Left cardiac atrium (tissue), 4 donors: ENCODE measurements around the gene VMP1. TPM values are rescaled to one million over a fixed set of nuclear protein-coding genes. Genes with fewer than 3 reads are reported as not detected.
"Not testable (repeated sequence)": the region's sequence is repeated elsewhere in the genome, so short reads cannot be mapped to it uniquely, and the experiment has no call there.

Experiments
- ATAC-seq, 2 donors: fragments of 200-7000 bp; cut with Tn5 transposase; one replicate each; pipeline ENCODE4 v1.9.1; 2020; ENCODE audit warnings: mild to moderate bottlenecking in 2 of 2, moderate library complexity in 2 of 2
- DNase-seq: peaks from one replicate; pipeline ENCODE4 v3.0.0-alpha.2; 2020
- intact Hi-C, 2 donors: fragments of 100-400 bp; cut with DNase I; formaldehyde crosslinking; loops; one replicate each; pipeline versions ENCODE4 v1.14.1 to v1.15.1; 2022 to 2023
- total RNA-seq, 2 donors: library from RNA; stranded (reverse); fragmentation: NEBNext Ultra II Directional; extraction: Animal tissue kit (Norgen Biotek cat#: 25700); gene quantifications; one replicate each; pipeline ENCODE4 v1.2.1, GENCODE V29; 2021
- donor health status: DM: no; HTN: yes; CAD: no.
- donor health status: DM: no; HTN: yes; CAD: no; lungs with severe emphysema.
- donor health status: DM: yes; HTN: yes; CAD: no.
- donor health status: Dilated cardiomyopathy.

Gene VMP1
- total RNA-seq, 2 donors from 2014 or later = 82.1 to 123 TPM

GRCh38 chr17:59751955-59752413 is 44.5 kb downstream of the VMP1 start:
- intact Hi-C loops = loop anchor here in 1 of 2 donors (5.0 kb wide), 1 partner anchor 85 kb away; no protein-coding TSS in a partner anchor
- ATAC-seq = no peak
- DNase-seq = no peak

- no peak for DNase-seq
- ATAC-seq = no peak
- intact Hi-C loops = loop anchor here in 1 of 2 donors (5.0 kb wide), 1 partner anchor 85 kb away; no protein-coding TSS in a partner anchor
These were observed 45.0 kb downstream of the VMP1 start for GRCh38 chr17:59752446-59752845.

GRCh38 chr17:59752922-59753321 is 45.5 kb downstream of the VMP1 start:
- DNase-seq (no peak), ATAC-seq (no peak)
- intact Hi-C loops = loop anchor here in 1 of 2 donors (5.0 kb wide), 1 partner anchor 84 kb away; no protein-coding TSS in a partner anchor

GRCh38 chr17:59753522-59754467 is 46.3 kb downstream of the VMP1 start:
- intact Hi-C loops = loop anchor here in 1 of 2 donors (5.0 kb wide), 1 partner anchor 84 kb away; no protein-coding TSS in a partner anchor
- DNase-seq = no peak

GRCh38 chr17:59754552-59754951 is 47.1 kb downstream of the VMP1 start:
- intact Hi-C loops = loop anchor here in 1 of 2 donors (5.0 kb wide), 1 partner anchor 83 kb away; no protein-coding TSS in a partner anchor
- peak in 1 of 2 donors; percentile 61 for ATAC-seq
- DNase-seq = no peak

More at GRCh38 chr17:59753522-59754467, 46.3 kb downstream of the VMP1 start:
- peak; percentile 87 to 92 for ATAC-seq

- ATAC-seq, intact Hi-C loops, DNase-seq: not testable (repeated sequence)
These were observed 47.6 kb downstream of the VMP1 start for GRCh38 chr17:59755069-59755468.

GRCh38 chr17:59756236-59756818 is 48.9 kb downstream of the VMP1 start:
- peak in 1 of 2 donors; percentile 55 for ATAC-seq
- intact Hi-C loops = no loop called here

GRCh38 chr17:59757043-59757442 is 49.6 kb downstream of the VMP1 start:
- DNase-seq (no peak), ATAC-seq (no peak)
- intact Hi-C loops = no loop called here

More at GRCh38 chr17:59756236-59756818, 48.9 kb downstream of the VMP1 start:
- no peak for DNase-seq

- ATAC-seq (no peak), DNase-seq (no peak)
- intact Hi-C loops = no loop called here
These were observed 50.0 kb downstream of the VMP1 start for GRCh38 chr17:59757470-59757869.

GRCh38 chr17:59757881-59758385 is 50.5 kb downstream of the VMP1 start:
- DNase-seq (no peak), ATAC-seq (no peak)
- intact Hi-C loops = no loop called here

GRCh38 chr17:59758998-59759651 is 51.7 kb downstream of the VMP1 start:
- ATAC-seq, DNase-seq, intact Hi-C loops: not testable (repeated sequence)

- no peak for ATAC-seq
- no peak for DNase-seq
- intact Hi-C loops = no loop called here
These were observed 52.7 kb downstream of the VMP1 start for GRCh38 chr17:59760160-59760559.

GRCh38 chr17:59761385-59762048 is 54.1 kb downstream of the VMP1 start:
- ATAC-seq = no peak
- intact Hi-C loops = no loop called here

GRCh38 chr17:59762049-59762823 is 54.8 kb downstream of the VMP1 start:
- no peak for DNase-seq
- intact Hi-C loops = no loop called here

More at GRCh38 chr17:59761385-59762048, 54.1 kb downstream of the VMP1 start:
- DNase-seq = no peak

GRCh38 chr17:59762824-59763374 is 55.4 kb downstream of the VMP1 start:
- ATAC-seq (no peak), DNase-seq (no peak)
- intact Hi-C loops = no loop called here

More at GRCh38 chr17:59762049-59762823, 54.8 kb downstream of the VMP1 start:
- ATAC-seq = no peak

GRCh38 chr17:59763861-59764260 is 56.4 kb downstream of the VMP1 start:
- no peak for DNase-seq
- ATAC-seq = no peak
- intact Hi-C loops = no loop called here

- intact Hi-C loops = no loop called here
These were observed 56.9 kb downstream of the VMP1 start for GRCh38 chr17:59764292-59764741.

More at GRCh38 chr17:59764292-59764741, 56.9 kb downstream of the VMP1 start:
- no peak for DNase-seq
- ATAC-seq = no peak
